Adrenal gland (tissue), 12 donors: Measurements from ENCODE around the gene HSBP1L1. TPM values are rescaled to one million over a fixed set of nuclear protein-coding genes. Genes with fewer than 3 reads are reported as not detected.

Source experiments
- DNase-seq, 7 donors: peaks; one replicate each; pipeline ENCODE4 v3.0.0-alpha.2; 2019 to 2020
- H3K27ac ChIP-seq, 5 donors: fragments of 200-600 bp; sonication (generic) in 4 of 5; 1 replicate in 3 of 5; 2 replicates in 2 of 5; pipeline versions ENCODE4 v1.5.1 to v1.8.0; 2016 to 2020; ENCODE audit warnings: mild to moderate bottlenecking in 1 of 5
- H3K27me3 ChIP-seq: fragments of 200-600 bp; 2 replicates; pipeline ENCODE4 v1.8.0; 2021
- H3K36me3 ChIP-seq, 2 donors: fragments of 200-600 bp; replicated peaks in 1 of 2; 1 replicate in 1 of 2; 2 replicates in 1 of 2; pipeline versions ENCODE4 v1.5.1 to v1.8.0; 2018 to 2022
- H3K4me1 ChIP-seq, 2 donors: fragments of 200-600 bp; replicated peaks in 1 of 2; 1 replicate in 1 of 2; 2 replicates in 1 of 2; pipeline versions ENCODE4 v1.5.1 to v1.8.0; 2018 to 2021
- H3K4me3 ChIP-seq, 4 donors: fragments of 200-600 bp; sonication (generic) in 3 of 4; one replicate each; pipeline ENCODE4 v1.5.1; 2016 to 2018
- H3K9me3 ChIP-seq, 3 donors: fragments of 200-600 bp; sonication (generic) in 1 of 3; replicated peaks in 1 of 3; 1 replicate in 2 of 3; 2 replicates in 1 of 3; pipeline versions ENCODE4 v1.5.1 to v1.8.0; 2016 to 2021
- POLR2A ChIP-seq, 2 donors: fragments of 450-650 bp; IDR thresholded peaks; one replicate each; pipeline ENCODE4 v1.6.1; 2017; ENCODE audit warnings: antibody characterized with exemption in 2 of 2, mild to moderate bottlenecking in 2 of 2, moderate library complexity in 1 of 2
- WGBS, 4 donors: extraction: QIAGEN DNeasy Blood & Tissue Kit in 2 of 4; methylation state at CpG; one replicate each; pipeline versions ENCODE4 v1.1.5 to v1.1.7; 2013 to 2017; 5-methylcytosine and 5-hydroxymethylcytosine counted together
- intact Hi-C, 2 donors: fragments of 100-400 bp; cut with DNase I; formaldehyde crosslinking; loops; one replicate each; pipeline versions ENCODE4 v1.14.1 to v1.15.0; 2022 to 2023
- polyA plus RNA-seq, 3 donors: library from polyadenylated mRNA; stranded (reverse); fragments of 200-250 nt in 2 of 3; fragments of 350-450 nt in 1 of 3; fragmentation: Illumina TruSeq in 1 of 3; extraction: RNeasy Lipid Tissue Mini Kit (QIAGEN cat#74804) in 1 of 3; gene quantifications; one replicate each; pipeline ENCODE4 v1.2.3, GENCODE V29; 2013 to 2014
- total RNA-seq, 9 donors: library from RNA; depleted of rRNA in 4 of 9; stranded (reverse); fragments of >200 nt in 4 of 9; fragments of 120-200 nt in 1 of 9; fragmentation: NEBNext Ultra II Directional in 1 of 9; extraction: Animal tissue kit (Norgen Biotek cat#: 25700) in 1 of 9; gene quantifications; one replicate each; pipeline versions ENCODE4 v1.1.0 to v1.2.4, GENCODE V29; 2013 to 2023
- TF ChIP-seq, protein P1 (sequence below), 6 experiments: fragments of 450-650 bp in 4 of 6; fragments of 200-600 bp in 2 of 6; sonication (generic) in 1 of 6; IDR thresholded peaks; 1 replicate in 5 of 6; 2 replicates in 1 of 6; pipeline versions ENCODE4 v1.5.1 to v1.8.0; 2016 to 2021; ENCODE audit warnings: antibody characterized with exemption in 6 of 6, mild to moderate bottlenecking in 2 of 6, moderate library complexity in 1 of 6
- donor health status: healthy with polysubstance abuse.
- donor health status: Bipolar disorder and iron deficiency.
- donor health status: DM: yes; HTN: yes; CAD: no.
- donor health status: DM: no; HTN: no; CAD: no.
- donor health status: DM: no; HTN: no; CAD: no.
- donor health status: DM: yes; HTN: yes; CAD: no.

The HSBP1L1 gene
- total and polyA plus RNA-seq, 12 donors = 17.3 to 182 (median 36.0) TPM

DNA sequence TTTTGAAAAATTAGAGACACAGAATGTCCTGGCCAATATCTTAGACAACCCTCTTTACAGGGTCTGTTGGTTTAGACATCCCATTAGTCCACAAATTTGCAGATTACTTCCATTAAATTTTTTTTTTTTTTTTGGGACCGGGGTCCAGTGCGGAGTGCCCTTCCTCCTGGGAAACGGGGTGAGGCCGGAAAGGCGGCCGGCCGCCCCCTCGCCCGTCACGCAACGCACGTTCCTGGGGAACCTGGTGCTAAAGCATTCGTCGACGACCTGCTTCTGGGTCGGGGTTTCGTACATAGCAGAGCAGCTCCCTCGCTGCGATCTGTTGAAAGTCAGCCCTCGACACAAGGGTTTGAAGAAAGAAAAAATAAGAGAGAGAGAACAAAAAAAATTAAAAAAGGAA is 48.3 kb downstream of the HSBP1L1 start:
- no peak overlapping the region for H3K27ac ChIP-seq
- peaks cover 7 to 14% of the 10 kb centered on the region in 2 donors for H3K4me1 ChIP-seq
- no peak for DNase-seq
- no peaks in the 10 kb centered on the region for H3K9me3 ChIP-seq
- H3K27me3 ChIP-seq = no peaks in the 10 kb centered on the region
- TF ChIP-seq, protein P1, sequence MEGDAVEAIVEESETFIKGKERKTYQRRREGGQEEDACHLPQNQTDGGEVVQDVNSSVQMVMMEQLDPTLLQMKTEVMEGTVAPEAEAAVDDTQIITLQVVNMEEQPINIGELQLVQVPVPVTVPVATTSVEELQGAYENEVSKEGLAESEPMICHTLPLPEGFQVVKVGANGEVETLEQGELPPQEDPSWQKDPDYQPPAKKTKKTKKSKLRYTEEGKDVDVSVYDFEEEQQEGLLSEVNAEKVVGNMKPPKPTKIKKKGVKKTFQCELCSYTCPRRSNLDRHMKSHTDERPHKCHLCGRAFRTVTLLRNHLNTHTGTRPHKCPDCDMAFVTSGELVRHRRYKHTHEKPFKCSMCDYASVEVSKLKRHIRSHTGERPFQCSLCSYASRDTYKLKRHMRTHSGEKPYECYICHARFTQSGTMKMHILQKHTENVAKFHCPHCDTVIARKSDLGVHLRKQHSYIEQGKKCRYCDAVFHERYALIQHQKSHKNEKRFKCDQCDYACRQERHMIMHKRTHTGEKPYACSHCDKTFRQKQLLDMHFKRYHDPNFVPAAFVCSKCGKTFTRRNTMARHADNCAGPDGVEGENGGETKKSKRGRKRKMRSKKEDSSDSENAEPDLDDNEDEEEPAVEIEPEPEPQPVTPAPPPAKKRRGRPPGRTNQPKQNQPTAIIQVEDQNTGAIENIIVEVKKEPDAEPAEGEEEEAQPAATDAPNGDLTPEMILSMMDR (IDR thresholded peaks at IDR 0.05) = no peak
- TF ChIP-seq POLR2A (IDR thresholded peaks at IDR 0.05) = no peak
- H3K36me3 ChIP-seq = no peaks in the 10 kb centered on the region
- 97 to 99% (median 98%) methylated on average over 20 of the region's 20 CpGs for WGBS, 4 donors
- no peak overlapping the region for H3K4me3 ChIP-seq
- intact Hi-C loops = no loop called here

Other genes starting within 250 kb of the HSBP1L1 start
- 1 to 10 TPM in 2 of 9 donors, under 1 TPM in 6, not detected in 1; 0.06 to 2.9 (median 0.55) TPM for gene KCNG2, start 166.7 kb upstream of the HSBP1L1 start, total RNA-seq
- gene KCNG2, start 166.7 kb upstream of the HSBP1L1 start, polyA plus RNA-seq = under 1 TPM in 1 of 3 donors, not detected in 2; 0.40 TPM
- gene SLC66A2, start 13.0 kb upstream of the HSBP1L1 start, total RNA-seq = 10 to 100 TPM; 12.5 to 47.8 (median 32.6) TPM
- gene SLC66A2, start 13.0 kb upstream of the HSBP1L1 start, polyA plus RNA-seq = 10 to 100 TPM in 2 of 3 donors, 1 to 10 TPM in 1; 5.1 to 40.0 (median 37.1) TPM
- gene TXNL4A, start 23.9 kb downstream of the HSBP1L1 start, total RNA-seq = 100 to 1,000 TPM in 4 of 9 donors, 10 to 100 TPM in 5; 26.5 to 148 (median 84.3) TPM
- gene TXNL4A, start 23.9 kb downstream of the HSBP1L1 start, polyA plus RNA-seq = 100 to 1,000 TPM in 1 of 3 donors, 10 to 100 TPM in 2; 79.6 to 128 (median 98.6) TPM
- 10 to 100 TPM; 25.0 to 45.1 (median 32.5) TPM for gene RBFA, start 69.8 kb downstream of the HSBP1L1 start, total RNA-seq
- gene RBFA, start 69.8 kb downstream of the HSBP1L1 start, polyA plus RNA-seq = 10 to 100 TPM; 21.2 to 31.9 (median 26.0) TPM
- 10 to 100 TPM in 6 of 9 donors, 1 to 10 TPM in 3; 8.1 to 18.3 (median 13.9) TPM for gene ADNP2, start 144.6 kb downstream of the HSBP1L1 start, total RNA-seq
- 10 to 100 TPM in 1 of 3 donors, 1 to 10 TPM in 2; 4.7 to 10.5 (median 5.2) TPM for gene ADNP2, start 144.6 kb downstream of the HSBP1L1 start, polyA plus RNA-seq